Measurements from ENCODE around the gene OXT. TPM values are rescaled to one million over a fixed set of nuclear protein-coding genes. Genes with fewer than 3 reads are reported as not detected.

OXT gene
- total and polyA plus RNA-seq, 2 donors (not counting 3 experiments of a cell fraction or from before 2014, with no cell fraction given): not detected

GRCh38 chr20:3045042-3045815 is 26.2 kb upstream of the OXT start:
- peaks cover 3 to 17% of the 10 kb centered on the region in 2 experiments for H3K36me3 ChIP-seq (ENCODE audit: control insufficient read depth in 2 of 2, extremely low read depth in 1 of 2, insufficient read depth in 2 of 2, low read length in 2 of 2)
- no TSS peak for BruUV-seq (replicated peaks)
- H3K27me3 ChIP-seq (ENCODE audit: control insufficient read depth in 2 of 2, insufficient read depth in 2 of 2, low read length in 2 of 2): no peaks in the 10 kb centered on the region
- no peaks in the 10 kb centered on the region for H4K20me1 ChIP-seq (replicated peaks; ENCODE audit: control insufficient read depth, extremely low read depth, insufficient read depth, low read length)
- TF ChIP-seq MAX (IDR thresholded peaks at IDR 0.05; ENCODE audit: insufficient read depth, insufficient read length): no peak
- TF ChIP-seq CTCF (IDR thresholded peaks at IDR 0.05; ENCODE audit: extremely low read depth in 1 of 2, insufficient read depth in 1 of 2, low read depth in 1 of 2, low read length in 2 of 2): no peak
- TF ChIP-seq POLR2A (IDR thresholded peaks at IDR 0.05; ENCODE audit: low read depth, low read length): no peak
- TF ChIP-seq EZH2 (IDR thresholded peaks at IDR 0.05; ENCODE audit: borderline replicate concordance, low read depth, low read length, severe bottlenecking): no peak
- TF ChIP-seq POLR2AphosphoS5 (IDR thresholded peaks at IDR 0.05; ENCODE audit: insufficient read depth, low read depth, low read length): no peak
- TF ChIP-seq JUN (IDR thresholded peaks at IDR 0.05; ENCODE audit: borderline replicate concordance, insufficient read depth, insufficient read length, low read depth): no peak
- TF ChIP-seq MYC (IDR thresholded peaks at IDR 0.05; ENCODE audit: low read depth, low read length): no peak
- TF ChIP-seq GATA2 (IDR thresholded peaks at IDR 0.05; ENCODE audit: insufficient read depth, insufficient read length, low read depth, low read length): no peak
- TF ChIP-seq FOS (IDR thresholded peaks at IDR 0.05; ENCODE audit: borderline replicate concordance, insufficient read depth, low read length): no peak
- peak overlapping the region; percentile 64 for H2AFZ ChIP-seq (ENCODE audit: low read depth, low read length)
- peak overlapping the region; percentile 46 for H3K9ac ChIP-seq (replicated peaks; ENCODE audit: extremely low read depth, insufficient read depth, low read length)
- peaks cover 13% of the 10 kb centered on the region for H3K4me1 ChIP-seq (ENCODE audit: control insufficient read depth, extremely low read depth, insufficient read depth, low read length)
- POLR2A ChIA-PET: interaction anchor here (0.6 kb wide), 2 partner anchors 135 to 1936 kb away, joined by 3 to 6 read pairs; no protein-coding TSS in a partner anchor
- H3K79me2 ChIP-seq (ENCODE audit: control insufficient read depth, insufficient read depth, low read length): peaks cover 9% of the 10 kb centered on the region
- no peak for DNase-seq (ENCODE audit: low read depth, low spot score)
- dilution Hi-C loops (cut with MboI; ENCODE audit: extremely low pct_ligation_motif_present, low sequenced_read_pairs): no loop called here
- no peaks in the 10 kb centered on the region for H3K9me3 ChIP-seq (replicated peaks; ENCODE audit: control insufficient read depth, insufficient read depth, low read length)
- CTCF ChIA-PET: interaction anchor here (1.0 to 1.1 kb wide), 2 partner anchors 8 to 193 kb away, joined by 3 to 4 read pairs; no protein-coding TSS in a partner anchor
- FAIRE-seq: peak; percentile 44
- H3K27ac ChIP-seq (ENCODE audit: insufficient read depth, low read depth, low read length): no peak overlapping the region
- peak overlapping the region; percentile 35 for H3K4me2 ChIP-seq (ENCODE audit: insufficient read depth, low read length)
- no peaks in the 10 kb centered on the region for H3K9me1 ChIP-seq (replicated peaks; ENCODE audit: control insufficient read depth, extremely low read depth, insufficient read depth, low read length)
- intact Hi-C loops (cut with micrococcal nuclease): loop anchor here (5.0 kb wide), 1 partner anchor 173 kb away; the partner anchor contains the start of gene PTPRA
- peak overlapping the region; percentile 20 to 93 (median 63) for H3K4me3 ChIP-seq (replicated peaks in 1 of 3; ENCODE audit: insufficient read depth in 1 of 3, low read depth in 1 of 3, low read length in 3 of 3)

All from endothelial cell of umbilical vein (primary cell).